ENCODE results near the gene DDOST.

Gene DDOST

GRCh38 chr1:20633190-20634064 lies 27.7 kb downstream of the DDOST start, which contains the start of gene PINK1:
Gene PINK1 (plus strand): TSS chr1:20633458. CDS start chr1:20633549, 91 bp downstream.
- Histone ChIP-seq H3K9ac (ENCODE audit: low read depth, low read length) (peak within 1 kb of the TSS; percentile 62), H3K9me3 (ENCODE audit: control insufficient read depth, insufficient read depth, low read length) (no peaks in the 10 kb centered on the region), H3K4me3 (ENCODE audit: low read depth, low read length) (peak within 1 kb of the TSS; percentile 92), H3K36me3 (ENCODE audit: control insufficient read depth, insufficient read depth, low read length) (peaks cover 4% of the 10 kb centered on the region), H3K4me1 (ENCODE audit: control insufficient read depth, insufficient read depth, low read length) (peaks cover 7% of the 10 kb centered on the region), H3K27me3 (ENCODE audit: control insufficient read depth, insufficient read depth, low read length) (no peaks in the 10 kb centered on the region)

GRCh38 chr1:20632386-20632785 lies 28.8 kb downstream of the DDOST start:
- Histone ChIP-seq H3K9me3 (ENCODE audit: control insufficient read depth, insufficient read depth, low read length) (no peaks in the 10 kb centered on the region), H3K4me1 (ENCODE audit: control insufficient read depth, insufficient read depth, low read length) (peaks cover 7% of the 10 kb centered on the region), H3K4me3 (ENCODE audit: low read depth, low read length) (no peak overlapping the region), H3K36me3 (ENCODE audit: control insufficient read depth, insufficient read depth, low read length) (no peaks in the 10 kb centered on the region), H3K9ac (ENCODE audit: low read depth, low read length) (no peak overlapping the region), H3K27me3 (ENCODE audit: control insufficient read depth, insufficient read depth, low read length) (no peaks in the 10 kb centered on the region)

- Histone ChIP-seq H3K9me3 (ENCODE audit: control insufficient read depth, insufficient read depth, low read length) (no peaks in the 10 kb centered on the region), H3K4me3 (ENCODE audit: low read depth, low read length) (no peak overlapping the region), H3K27me3 (ENCODE audit: control insufficient read depth, insufficient read depth, low read length) (no peaks in the 10 kb centered on the region), H3K4me1 (ENCODE audit: control insufficient read depth, insufficient read depth, low read length) (peaks cover 12% of the 10 kb centered on the region), H3K36me3 (ENCODE audit: control insufficient read depth, insufficient read depth, low read length) (no peaks in the 10 kb centered on the region), H3K9ac (ENCODE audit: low read depth, low read length) (no peak overlapping the region)
These were observed 30.4 kb downstream of the DDOST start for GRCh38 chr1:20630729-20631128.

GRCh38 chr1:20626524-20626923 lies 34.6 kb downstream of the DDOST start:
- Histone ChIP-seq H3K27me3 (ENCODE audit: control insufficient read depth, insufficient read depth, low read length) (no peaks in the 10 kb centered on the region), H3K36me3 (ENCODE audit: control insufficient read depth, insufficient read depth, low read length) (no peaks in the 10 kb centered on the region), H3K9ac (ENCODE audit: low read depth, low read length) (no peak overlapping the region), H3K4me3 (ENCODE audit: low read depth, low read length) (no peak overlapping the region), H3K9me3 (ENCODE audit: control insufficient read depth, insufficient read depth, low read length) (no peaks in the 10 kb centered on the region), H3K4me1 (ENCODE audit: control insufficient read depth, insufficient read depth, low read length) (peaks cover 15% of the 10 kb centered on the region)

DNA sequence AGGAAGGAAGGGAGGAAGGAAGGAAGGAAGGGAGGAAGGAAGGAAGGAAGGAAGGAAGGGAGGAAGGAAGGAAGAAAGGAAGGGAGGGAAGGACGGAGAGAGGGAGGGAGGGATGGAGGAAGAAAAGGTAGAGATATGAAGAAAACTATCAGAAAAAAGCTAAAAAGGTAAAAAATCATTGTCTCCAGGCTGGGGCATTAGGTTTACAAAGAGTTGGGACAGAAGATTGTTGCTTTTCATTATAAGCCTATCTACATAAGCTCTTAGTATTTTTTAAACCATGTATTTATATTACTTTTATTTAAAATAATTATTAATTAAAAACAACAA lies 35.1 kb downstream of the DDOST start:
- H3K4me1 ChIP-seq (ENCODE audit: control insufficient read depth, insufficient read depth, low read length), result peaks cover 15% of the 10 kb centered on the region
- H3K27me3 ChIP-seq (ENCODE audit: control insufficient read depth, insufficient read depth, low read length), result no peaks in the 10 kb centered on the region
- H3K36me3 ChIP-seq (ENCODE audit: control insufficient read depth, insufficient read depth, low read length), result no peaks in the 10 kb centered on the region
- no peaks in the 10 kb centered on the region for H3K9me3 ChIP-seq (ENCODE audit: control insufficient read depth, insufficient read depth, low read length)
- H3K4me3 ChIP-seq (ENCODE audit: low read depth, low read length), result no peak overlapping the region
- H3K9ac ChIP-seq (ENCODE audit: low read depth, low read length), result no peak overlapping the region

- Histone ChIP-seq H3K9ac (ENCODE audit: low read depth, low read length) (no peak overlapping the region), H3K4me3 (ENCODE audit: low read depth, low read length) (peak overlapping the region; percentile 35), H3K4me1 (ENCODE audit: control insufficient read depth, insufficient read depth, low read length) (peaks cover 15% of the 10 kb centered on the region)
These were observed 35.7 kb downstream of the DDOST start for GRCh38 chr1:20625176-20626097.

GRCh38 chr1:20624709-20625108 lies 36.5 kb downstream of the DDOST start:
- H3K4me1 ChIP-seq (ENCODE audit: control insufficient read depth, insufficient read depth, low read length), result peaks cover 15% of the 10 kb centered on the region
- H3K27me3 ChIP-seq (ENCODE audit: control insufficient read depth, insufficient read depth, low read length), result no peaks in the 10 kb centered on the region
- peak overlapping the region; percentile 35 for H3K4me3 ChIP-seq (ENCODE audit: low read depth, low read length)
- H3K36me3 ChIP-seq (ENCODE audit: control insufficient read depth, insufficient read depth, low read length), result no peaks in the 10 kb centered on the region
- no peaks in the 10 kb centered on the region for H3K9me3 ChIP-seq (ENCODE audit: control insufficient read depth, insufficient read depth, low read length)
- H3K9ac ChIP-seq (ENCODE audit: low read depth, low read length), result no peak overlapping the region

More at GRCh38 chr1:20625176-20626097, 35.7 kb downstream of the DDOST start:
- no peaks in the 10 kb centered on the region for H3K27me3 ChIP-seq (ENCODE audit: control insufficient read depth, insufficient read depth, low read length)
- H3K36me3 ChIP-seq (ENCODE audit: control insufficient read depth, insufficient read depth, low read length), result no peaks in the 10 kb centered on the region
- H3K9me3 ChIP-seq (ENCODE audit: control insufficient read depth, insufficient read depth, low read length), result no peaks in the 10 kb centered on the region

GRCh38 chr1:20621012-20621411 lies 40.2 kb downstream of the DDOST start:
- H3K4me1 ChIP-seq (ENCODE audit: control insufficient read depth, insufficient read depth, low read length), result peaks cover 16% of the 10 kb centered on the region

GRCh38 chr1:20619999-20620398 lies 41.2 kb downstream of the DDOST start:
- Histone ChIP-seq H3K4me3 (ENCODE audit: low read depth, low read length) (no peak overlapping the region), H3K36me3 (ENCODE audit: control insufficient read depth, insufficient read depth, low read length) (no peaks in the 10 kb centered on the region), H3K4me1 (ENCODE audit: control insufficient read depth, insufficient read depth, low read length) (peaks cover 11% of the 10 kb centered on the region), H3K9me3 (ENCODE audit: control insufficient read depth, insufficient read depth, low read length) (no peaks in the 10 kb centered on the region), H3K9ac (ENCODE audit: low read depth, low read length) (no peak overlapping the region), H3K27me3 (ENCODE audit: control insufficient read depth, insufficient read depth, low read length) (no peaks in the 10 kb centered on the region)

More at GRCh38 chr1:20621012-20621411, 40.2 kb downstream of the DDOST start:
- Histone ChIP-seq H3K36me3 (ENCODE audit: control insufficient read depth, insufficient read depth, low read length) (no peaks in the 10 kb centered on the region), H3K9me3 (ENCODE audit: control insufficient read depth, insufficient read depth, low read length) (no peaks in the 10 kb centered on the region), H3K27me3 (ENCODE audit: control insufficient read depth, insufficient read depth, low read length) (no peaks in the 10 kb centered on the region), H3K9ac (ENCODE audit: low read depth, low read length) (no peak overlapping the region), H3K4me3 (ENCODE audit: low read depth, low read length) (no peak overlapping the region)

GRCh38 chr1:20618550-20618949 lies 42.6 kb downstream of the DDOST start:
- no peaks in the 10 kb centered on the region for H3K36me3 ChIP-seq (ENCODE audit: control insufficient read depth, insufficient read depth, low read length)
- H3K27me3 ChIP-seq (ENCODE audit: control insufficient read depth, insufficient read depth, low read length), result no peaks in the 10 kb centered on the region
- no peak overlapping the region for H3K4me3 ChIP-seq (ENCODE audit: low read depth, low read length)
- H3K4me1 ChIP-seq (ENCODE audit: control insufficient read depth, insufficient read depth, low read length), result peaks cover 10% of the 10 kb centered on the region
- no peaks in the 10 kb centered on the region for H3K9me3 ChIP-seq (ENCODE audit: control insufficient read depth, insufficient read depth, low read length)
- H3K9ac ChIP-seq (ENCODE audit: low read depth, low read length), result no peak overlapping the region

- H3K27me3 ChIP-seq (ENCODE audit: control insufficient read depth, insufficient read depth, low read length), result no peaks in the 10 kb centered on the region
- no peaks in the 10 kb centered on the region for H3K9me3 ChIP-seq (ENCODE audit: control insufficient read depth, insufficient read depth, low read length)
- H3K4me1 ChIP-seq (ENCODE audit: control insufficient read depth, insufficient read depth, low read length), result peaks cover 11% of the 10 kb centered on the region
- no peak overlapping the region for H3K4me3 ChIP-seq (ENCODE audit: low read depth, low read length)
- no peak overlapping the region for H3K9ac ChIP-seq (ENCODE audit: low read depth, low read length)
- no peaks in the 10 kb centered on the region for H3K36me3 ChIP-seq (ENCODE audit: control insufficient read depth, insufficient read depth, low read length)
These were observed 44.2 kb downstream of the DDOST start for GRCh38 chr1:20616847-20617487.
